H9 (cell line): ENCODE measurements around the gene RHBDD1. TPM values are rescaled to one million over a fixed set of nuclear protein-coding genes. Genes with fewer than 3 reads are reported as not detected.

Experiments used
- DNase-seq: peaks from one replicate; pipeline ENCODE4 v3.0.0-alpha.2; 2017
- H2AFZ ChIP-seq: one replicate; pipeline ENCODE4 v1.6.1; 2013; ENCODE audit warnings: mild to moderate bottlenecking, low read length, control low read depth, moderate library complexity
- H2AK5ac ChIP-seq: 2 replicates; pipeline ENCODE4 v1.6.1; 2013; ENCODE audit warnings: low read length, control low read depth, mixed read lengths; ENCODE audit not compliant: insufficient read length
- H2BK120ac ChIP-seq: one replicate; pipeline ENCODE4 v1.6.1; 2013; ENCODE audit warnings: low read depth, mild to moderate bottlenecking, low read length, control low read depth, inconsistent platforms; ENCODE audit not compliant: poor library complexity, severe bottlenecking
- H2BK12ac ChIP-seq: 2 replicates; pipeline ENCODE4 v1.6.1; 2013; ENCODE audit warnings: low read length, control low read depth, mixed read lengths, low read depth; ENCODE audit not compliant: insufficient read length
- H2BK15ac ChIP-seq: 2 replicates; pipeline ENCODE4 v1.6.1; 2013; ENCODE audit warnings: low read depth, low read length, control low read depth
- H2BK20ac ChIP-seq: one replicate; pipeline ENCODE4 v1.6.1; 2013; ENCODE audit warnings: low read depth, mild to moderate bottlenecking, low read length, control low read depth, inconsistent platforms; ENCODE audit not compliant: poor library complexity, severe bottlenecking
- H2BK5ac ChIP-seq: 2 replicates; pipeline ENCODE4 v1.6.1; 2013; ENCODE audit warnings: low read length, control low read depth, mixed read lengths; ENCODE audit not compliant: insufficient read length
- H3K14ac ChIP-seq: 2 replicates; pipeline ENCODE4 v1.6.1; 2013; ENCODE audit warnings: low read length, control low read depth; ENCODE audit not compliant: insufficient read depth
- H3K18ac ChIP-seq: 2 replicates; pipeline ENCODE4 v1.6.1; 2013; ENCODE audit warnings: low read depth, mild to moderate bottlenecking, mixed read lengths, low read length, control low read depth; ENCODE audit not compliant: insufficient read length
- H3K23ac ChIP-seq: 2 replicates; pipeline ENCODE4 v1.6.1; 2013; ENCODE audit warnings: low read length, control low read depth, mixed read lengths, low read depth; ENCODE audit not compliant: insufficient read length
- H3K23me2 ChIP-seq: 2 replicates; pipeline ENCODE4 v1.6.1; 2013; ENCODE audit warnings: low read depth, mild to moderate bottlenecking, mixed read lengths, low read length, control low read depth; ENCODE audit not compliant: insufficient read length, poor library complexity, severe bottlenecking
- H3K27ac ChIP-seq: 2 replicates; pipeline ENCODE4 v1.5.1; 2013; ENCODE audit warnings: low read length, control low read depth, mixed read lengths, low read depth; ENCODE audit not compliant: insufficient read length
- H3K27me3 ChIP-seq: 2 replicates; pipeline ENCODE4 v1.6.1; 2013; ENCODE audit warnings: low read length, control low read depth, inconsistent platforms; ENCODE audit not compliant: insufficient read depth
- H3K4ac ChIP-seq: 2 replicates; pipeline ENCODE4 v1.6.1; 2013; ENCODE audit warnings: low read depth, mild to moderate bottlenecking, control low read depth, inconsistent platforms, low read length, moderate library complexity
- H3K4me1 ChIP-seq: 2 replicates; pipeline ENCODE4 v1.6.1; 2013; ENCODE audit warnings: low read length, control low read depth, inconsistent platforms; ENCODE audit not compliant: insufficient read depth
- H3K4me2 ChIP-seq: 2 replicates; pipeline ENCODE4 v1.6.1; 2013; ENCODE audit warnings: low read length, control low read depth, mixed read lengths; ENCODE audit not compliant: insufficient read length, insufficient read depth
- H3K56ac ChIP-seq: 2 replicates; pipeline ENCODE4 v1.6.1; 2013; ENCODE audit warnings: low read depth, mild to moderate bottlenecking, mixed read lengths, low read length, control low read depth; ENCODE audit not compliant: insufficient read length
- H3K79me1 ChIP-seq: 2 replicates; pipeline ENCODE4 v1.6.1; 2013; ENCODE audit warnings: low read depth, mild to moderate bottlenecking, moderate library complexity, low read length, control low read depth, inconsistent platforms; ENCODE audit not compliant: insufficient read depth, poor library complexity, severe bottlenecking
- H3K79me2 ChIP-seq: 2 replicates; pipeline ENCODE4 v1.6.1; 2013; ENCODE audit warnings: low read length, control low read depth, inconsistent platforms; ENCODE audit not compliant: insufficient read depth
- H3K9ac ChIP-seq: 2 replicates; pipeline ENCODE4 v1.6.1; 2013; ENCODE audit warnings: low read length, control low read depth, mixed read lengths; ENCODE audit not compliant: insufficient read length; ENCODE audit errors: extremely low read depth
- H3K9me3 ChIP-seq: one replicate; pipeline ENCODE4 v1.6.1; 2013; ENCODE audit warnings: low read depth, low read length, inconsistent platforms; ENCODE audit not compliant: control insufficient read depth
- H3T11ph ChIP-seq: one replicate; pipeline ENCODE4 v1.6.1; 2013; ENCODE audit warnings: mild to moderate bottlenecking, low read length, control low read depth, inconsistent platforms
- H4K20me1 ChIP-seq: one replicate; pipeline ENCODE4 v1.6.1; 2013; ENCODE audit not compliant: control insufficient read depth, insufficient read length, insufficient read depth
- H4K5ac ChIP-seq: 2 replicates; pipeline ENCODE4 v1.6.1; 2013; ENCODE audit warnings: low read depth, mild to moderate bottlenecking, mixed read lengths, low read length, control low read depth; ENCODE audit not compliant: insufficient read length
- H4K8ac ChIP-seq: replicated peaks from 2 replicates; pipeline ENCODE4 v1.6.1; 2013; ENCODE audit warnings: low read length, control low read depth, mixed read lengths, low read depth; ENCODE audit not compliant: insufficient read length
- H4K91ac ChIP-seq: 2 replicates; pipeline ENCODE4 v1.6.1; 2013; ENCODE audit warnings: low read depth, mild to moderate bottlenecking, moderate library complexity, mixed read lengths, low read length, control low read depth; ENCODE audit not compliant: insufficient read length
- H3K27ac Mint-ChIP-seq, 3 experiments: 2 replicates in 2 of 3; 3 replicates in 1 of 3; pipeline ENCODE4 v1.8.0; 2020 to 2021; ENCODE audit warnings: mixed read lengths in 3 of 3, mild to moderate bottlenecking in 1 of 3, moderate library complexity in 1 of 3
- H3K27me3 Mint-ChIP-seq: 2 replicates; pipeline ENCODE4 v1.8.0; 2021; ENCODE audit warnings: low read depth, mild to moderate bottlenecking, moderate library complexity, mixed read lengths
- H3K36me3 Mint-ChIP-seq, 3 experiments: 2 replicates in 2 of 3; 3 replicates in 1 of 3; pipeline ENCODE4 v1.8.0; 2020 to 2021; ENCODE audit warnings: low read depth in 3 of 3, mixed read lengths in 3 of 3; ENCODE audit not compliant: insufficient read depth in 1 of 3
- H3K4me1 Mint-ChIP-seq, 2 experiments: 2 replicates each; pipeline ENCODE4 v1.8.0; 2020; ENCODE audit warnings: mixed read lengths in 2 of 2
- H3K4me3 Mint-ChIP-seq, 2 experiments: 2 replicates in 1 of 2; 3 replicates in 1 of 2; pipeline ENCODE4 v1.8.0; 2020 to 2021; ENCODE audit warnings: mild to moderate bottlenecking in 2 of 2, mixed read lengths in 2 of 2, moderate library complexity in 1 of 2
- H3K9me3 Mint-ChIP-seq, 2 experiments: 2 replicates in 1 of 2; 3 replicates in 1 of 2; pipeline ENCODE4 v1.8.0; 2020; ENCODE audit warnings: mild to moderate bottlenecking in 2 of 2, mixed read lengths in 2 of 2, moderate library complexity in 1 of 2
- CTCF ChIP-seq: fragments of 200-600 bp; sonication (generic); conservative IDR thresholded peaks from 3 replicates; pipeline ENCODE4 v1.8.0; 2021; ENCODE audit warnings: antibody characterized with exemption, mild to moderate bottlenecking
- WGBS: extraction: QIAGEN DNeasy Blood & Tissue Kit; methylation state at CpG from one replicate; pipeline ENCODE4 v1.1.7; 2013; ENCODE audit warnings: missing lambda C conversion rate, low lambda C conversion rate, mixed read lengths; ENCODE audit not compliant: insufficient read length; ENCODE audit errors: extremely low coverage; 5-methylcytosine and 5-hydroxymethylcytosine counted together
- total RNA-seq: library from RNA; stranded (reverse); gene quantifications from 2 replicates; pipeline ENCODE4 v1.2.1, GENCODE V29; 2021

RHBDD1 gene
- total RNA-seq, 1 experiment from 2014 or later = 24.9 TPM

GRCh38 chr2:226994775-226995174 lies 158.9 kb downstream of the RHBDD1 start:
- H3K27ac Mint-ChIP-seq = no peak overlapping the region
- no peak overlapping the region for H3K4me3 Mint-ChIP-seq
- no peak overlapping the region for H3K23ac ChIP-seq
- H3K4ac ChIP-seq = no peak overlapping the region
- no peaks in the 10 kb centered on the region for H3K27me3 Mint-ChIP-seq
- no peak overlapping the region for H3K14ac ChIP-seq
- no CpG with 5 or more reads among the region's 4 CpGs for WGBS
- no peaks in the 10 kb centered on the region for H3K4me1 Mint-ChIP-seq
- H4K91ac ChIP-seq = no peak overlapping the region
- no peak overlapping the region for H4K8ac ChIP-seq
- no peak overlapping the region for H2BK20ac ChIP-seq
- no peaks in the 10 kb centered on the region for H3K23me2 ChIP-seq
- no peak overlapping the region for H4K5ac ChIP-seq
- no peak overlapping the region for H2BK15ac ChIP-seq
- H3T11ph ChIP-seq = no peak overlapping the region
- no peak overlapping the region for H2BK120ac ChIP-seq
- no peak for DNase-seq
- H2AFZ ChIP-seq = no peak overlapping the region
- peaks cover 2% of the 10 kb centered on the region; the same call in 1 of the 2 replicates for H3K4me1 ChIP-seq
- H2AK5ac ChIP-seq = no peak overlapping the region
- peak; percentile 53 for TF ChIP-seq CTCF
- H3K79me1 ChIP-seq = no peaks in the 10 kb centered on the region
- H4K20me1 ChIP-seq = no peaks in the 10 kb centered on the region
- H3K9me3 ChIP-seq = no peaks in the 10 kb centered on the region
- H3K9ac ChIP-seq = no peak overlapping the region
- H2BK12ac ChIP-seq = no peak overlapping the region
- no peak overlapping the region for H2BK5ac ChIP-seq
- H3K36me3 Mint-ChIP-seq = peaks cover 1 to 18% (median 6%) of the 10 kb centered on the region in 3 experiments; a peak in 5 of 7 replicates
- no peaks in the 10 kb centered on the region for H3K9me3 Mint-ChIP-seq
- H3K18ac ChIP-seq = no peak overlapping the region
- H3K4me2 ChIP-seq = no peak overlapping the region
- no peak overlapping the region for H3K27ac ChIP-seq
- H3K27me3 ChIP-seq = no peaks in the 10 kb centered on the region
- H3K56ac ChIP-seq = no peak overlapping the region
- no peaks in the 10 kb centered on the region for H3K79me2 ChIP-seq
